ENCODE measurements around the gene CDH12.

DNA sequence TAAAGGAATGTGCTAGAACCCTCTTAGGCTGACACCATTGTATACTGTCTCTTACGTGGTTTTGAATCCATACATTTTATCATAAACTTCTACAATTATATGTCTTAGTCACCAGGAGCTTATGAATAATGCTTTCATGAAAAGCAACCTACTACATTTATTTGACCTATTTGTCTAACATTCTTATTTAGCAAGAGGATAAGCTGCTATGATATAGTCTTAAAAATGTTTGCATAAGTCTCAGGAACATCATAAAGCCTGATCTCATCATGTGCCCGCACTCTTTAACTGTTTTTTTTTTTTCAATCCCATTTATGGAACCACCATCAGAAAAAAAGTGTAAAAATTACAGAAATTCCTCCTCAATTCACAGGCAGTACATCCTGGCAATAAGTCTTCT lies 59.7 kb downstream of the CDH12 start:
- no peak for TF ChIP-seq GATA2 (IDR thresholded peaks at IDR 0.05; ENCODE audit: low read depth, low read length)
- no peak for TF ChIP-seq GATA3 (IDR thresholded peaks at IDR 0.05; ENCODE audit: low read depth, low read length)

Measured in SH-SY5Y (cell line).